SH-SY5Y (cell line): ENCODE measurements around the gene DHX15.

Experiments
- GATA2 ChIP-seq: IDR thresholded peaks from 2 replicates; pipeline ENCODE4 v1.6.1; 2011; ENCODE audit warnings: mild to moderate bottlenecking, low read depth, low read length
- GATA3 ChIP-seq: IDR thresholded peaks from 2 replicates; pipeline ENCODE4 v1.6.1; 2011; ENCODE audit warnings: low read depth, mild to moderate bottlenecking, low read length, moderate library complexity

DNA sequence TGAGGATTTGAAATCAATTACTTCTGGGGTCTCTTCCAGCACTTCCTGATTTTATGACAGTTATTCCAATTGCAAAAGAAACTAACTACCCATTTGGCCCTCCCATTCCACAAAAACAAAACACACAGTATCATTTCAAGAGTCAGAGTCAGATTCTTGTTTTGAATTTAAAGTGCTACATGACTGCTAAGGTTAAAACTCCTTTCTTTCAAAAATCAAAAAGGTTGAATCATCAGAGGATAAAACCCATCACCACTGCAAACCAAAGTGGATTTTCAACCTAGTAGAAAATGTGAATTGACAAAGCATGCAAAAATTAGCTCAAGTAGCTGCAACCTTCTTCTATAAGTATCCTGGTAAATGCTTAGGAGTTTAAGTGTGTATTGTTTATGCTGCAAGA lies 67.4 kb downstream of the DHX15 start:
- TF ChIP-seq GATA3 (no peak), GATA2 (no peak)
